Left ventricle myocardium inferior (tissue), 1 donor: ENCODE results near the gene HID1. TPM values are rescaled to one million over a fixed set of nuclear protein-coding genes. Genes with fewer than 3 reads are reported as not detected.

Experiments used
- DNase-seq: peaks from one replicate; pipeline ENCODE4 v3.0.0-alpha.2; 2020
- H3K27ac ChIP-seq: fragments of 200-600 bp; replicated peaks from 2 replicates; pipeline ENCODE4 v1.8.0; 2021
- H3K27me3 ChIP-seq: fragments of 200-600 bp; 2 replicates; pipeline ENCODE4 v1.8.0; 2021; ENCODE audit warnings: low read depth
- H3K36me3 ChIP-seq: fragments of 200-600 bp; 2 replicates; pipeline ENCODE4 v1.8.0; 2021
- H3K4me1 ChIP-seq: fragments of 200-600 bp; 2 replicates; pipeline ENCODE4 v1.8.0; 2021
- H3K4me3 ChIP-seq: fragments of 200-600 bp; 2 replicates; pipeline ENCODE4 v1.8.0; 2021; ENCODE audit warnings: mild to moderate bottlenecking, moderate library complexity
- H3K9me3 ChIP-seq: fragments of 200-600 bp; replicated peaks from 2 replicates; pipeline ENCODE4 v1.8.0; 2021
- intact Hi-C: fragments of 100-400 bp; cut with micrococcal nuclease; formaldehyde crosslinking; loops from one replicate; pipeline ENCODE4 v1.11.0; 2022
- total RNA-seq: library from RNA; stranded (reverse); fragmentation: NEBNext Ultra II Directional; extraction: Animal tissue kit (Norgen Biotek cat#: 25700); gene quantifications from one replicate; pipeline ENCODE4 v1.2.1, GENCODE V29; 2021
- TF ChIP-seq, protein P1 (sequence below): fragments of 200-600 bp; IDR thresholded peaks from 2 replicates; pipeline ENCODE4 v1.8.0; 2021; ENCODE audit warnings: antibody characterized with exemption, mild to moderate bottlenecking, borderline replicate concordance
- donor health status: DM: no; HTN: yes; CAD: no; lungs with severe emphysema.

HID1 gene
- total RNA-seq, 1 donor from 2014 or later: 7.2 TPM

- intact Hi-C loops: no loop called here
- peaks cover 19% of the 10 kb centered on the region for H3K36me3 ChIP-seq
- DNase-seq: no peak
- peaks cover 40% of the 10 kb centered on the region for H3K27me3 ChIP-seq
- no peaks in the 10 kb centered on the region for H3K9me3 ChIP-seq
- TF ChIP-seq, protein P1, sequence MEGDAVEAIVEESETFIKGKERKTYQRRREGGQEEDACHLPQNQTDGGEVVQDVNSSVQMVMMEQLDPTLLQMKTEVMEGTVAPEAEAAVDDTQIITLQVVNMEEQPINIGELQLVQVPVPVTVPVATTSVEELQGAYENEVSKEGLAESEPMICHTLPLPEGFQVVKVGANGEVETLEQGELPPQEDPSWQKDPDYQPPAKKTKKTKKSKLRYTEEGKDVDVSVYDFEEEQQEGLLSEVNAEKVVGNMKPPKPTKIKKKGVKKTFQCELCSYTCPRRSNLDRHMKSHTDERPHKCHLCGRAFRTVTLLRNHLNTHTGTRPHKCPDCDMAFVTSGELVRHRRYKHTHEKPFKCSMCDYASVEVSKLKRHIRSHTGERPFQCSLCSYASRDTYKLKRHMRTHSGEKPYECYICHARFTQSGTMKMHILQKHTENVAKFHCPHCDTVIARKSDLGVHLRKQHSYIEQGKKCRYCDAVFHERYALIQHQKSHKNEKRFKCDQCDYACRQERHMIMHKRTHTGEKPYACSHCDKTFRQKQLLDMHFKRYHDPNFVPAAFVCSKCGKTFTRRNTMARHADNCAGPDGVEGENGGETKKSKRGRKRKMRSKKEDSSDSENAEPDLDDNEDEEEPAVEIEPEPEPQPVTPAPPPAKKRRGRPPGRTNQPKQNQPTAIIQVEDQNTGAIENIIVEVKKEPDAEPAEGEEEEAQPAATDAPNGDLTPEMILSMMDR: no peak
- no peaks in the 10 kb centered on the region for H3K4me1 ChIP-seq
- H3K27ac ChIP-seq: no peak overlapping the region
- H3K4me3 ChIP-seq: no peak overlapping the region
Observed at GRCh38 chr17:74953134-74953687, 19.3 kb downstream of the HID1 start.

DNA sequence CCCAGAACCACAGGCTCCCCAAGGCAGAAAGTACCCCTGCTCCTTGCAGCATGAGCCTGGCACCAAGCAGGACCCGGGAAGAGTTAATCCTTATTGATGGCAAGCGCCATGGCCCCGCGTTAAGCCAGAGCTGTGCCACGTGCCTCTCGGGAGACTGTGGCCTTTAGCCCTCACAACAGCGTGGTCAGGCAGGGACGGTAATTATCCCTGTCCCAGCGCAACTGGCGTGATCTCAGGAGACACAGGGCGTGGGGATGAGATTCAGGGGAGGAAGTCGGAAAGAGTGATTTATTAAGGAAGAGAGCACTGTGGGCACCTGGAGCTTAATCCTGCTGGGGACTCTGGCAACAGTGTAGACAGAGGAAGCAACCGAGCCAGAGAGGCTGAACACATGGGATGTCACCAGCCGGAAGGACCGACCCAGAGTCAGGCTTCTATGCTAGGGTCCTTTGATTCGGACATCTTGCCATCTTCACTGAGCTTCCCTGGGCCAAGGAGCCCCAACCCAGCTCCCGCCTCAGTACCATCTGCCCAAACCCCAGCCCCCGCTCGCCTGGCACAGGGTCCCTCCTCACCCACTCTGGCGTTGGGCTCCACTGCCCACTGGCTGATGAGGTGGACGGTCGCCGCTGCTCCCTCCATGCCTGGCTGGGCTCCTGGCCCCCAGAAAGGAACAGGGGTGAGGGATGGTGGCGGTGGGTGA lies 20.0 kb downstream of the HID1 start:
- TF ChIP-seq, protein P1: no peak
- no peaks in the 10 kb centered on the region for H3K9me3 ChIP-seq
- peaks cover 46% of the 10 kb centered on the region for H3K27me3 ChIP-seq
- H3K36me3 ChIP-seq: peaks cover 19% of the 10 kb centered on the region
- no peak overlapping the region for H3K4me3 ChIP-seq
- DNase-seq: no peak
- intact Hi-C loops: no loop called here
- H3K4me1 ChIP-seq: no peaks in the 10 kb centered on the region
- no peak overlapping the region for H3K27ac ChIP-seq

- Histone ChIP-seq H3K9me3 (no peaks in the 10 kb centered on the region), H3K36me3 (peaks cover 18% of the 10 kb centered on the region), H3K4me3 (no peak overlapping the region), H3K4me1 (no peaks in the 10 kb centered on the region), H3K27me3 (peaks cover 51% of the 10 kb centered on the region), H3K27ac (no peak overlapping the region)
- DNase-seq: no peak
- TF ChIP-seq, protein P1: no peak
- intact Hi-C loops: no loop called here
Observed at GRCh38 chr17:74951680-74952421, 20.7 kb downstream of the HID1 start.

DNA sequence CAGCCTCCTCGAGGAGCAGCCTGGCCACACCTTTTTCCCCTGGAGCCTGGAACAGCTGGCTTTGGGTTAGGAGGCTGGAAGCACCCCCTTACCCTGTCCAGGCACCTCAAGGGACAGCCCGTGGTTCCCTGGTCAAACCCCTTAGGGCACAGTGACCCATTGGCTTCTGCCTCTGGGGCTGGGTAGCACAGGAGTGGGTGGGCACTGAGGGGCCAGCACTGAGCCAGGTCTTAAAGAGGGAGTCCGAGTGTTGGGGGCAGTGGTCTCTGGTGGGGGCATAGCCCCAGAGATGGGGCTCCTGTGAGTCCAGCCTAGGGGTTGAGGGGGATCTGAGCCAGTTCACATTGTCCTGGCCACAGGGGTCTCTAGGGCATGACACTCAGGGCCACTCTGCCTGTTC lies 21.5 kb downstream of the HID1 start:
- H3K9me3 ChIP-seq: no peaks in the 10 kb centered on the region
- TF ChIP-seq, protein P1: no peak
- peaks cover 59% of the 10 kb centered on the region for H3K27me3 ChIP-seq
- H3K27ac ChIP-seq: no peak overlapping the region
- no peaks in the 10 kb centered on the region for H3K4me1 ChIP-seq
- no peak for DNase-seq
- H3K4me3 ChIP-seq: no peak overlapping the region
- H3K36me3 ChIP-seq: peaks cover 14% of the 10 kb centered on the region
- intact Hi-C loops: no loop called here

DNA sequence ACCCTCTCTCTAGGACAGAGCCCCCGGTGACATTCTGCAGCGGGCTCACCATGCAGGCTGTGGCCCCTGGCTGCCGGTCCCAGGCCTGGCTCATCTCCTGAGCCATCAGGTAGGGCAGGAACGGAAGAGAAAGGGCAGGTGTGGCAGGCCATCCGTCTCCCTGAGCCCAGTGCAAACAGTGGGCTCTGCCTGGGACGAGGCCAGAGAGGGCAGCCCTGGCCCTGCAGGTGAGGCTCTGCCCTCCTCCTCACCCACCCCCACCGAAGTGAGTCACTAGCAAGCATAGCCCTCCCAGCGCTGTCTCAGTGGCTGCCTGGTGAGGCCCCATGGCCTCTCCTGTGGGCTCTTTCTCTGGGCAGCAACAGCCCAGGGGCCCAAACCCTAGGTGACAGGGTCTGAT lies 22.4 kb downstream of the HID1 start:
- intact Hi-C loops: no loop called here
- Histone ChIP-seq H3K9me3 (no peaks in the 10 kb centered on the region), H3K27me3 (peaks cover 66% of the 10 kb centered on the region), H3K36me3 (peaks cover 9% of the 10 kb centered on the region), H3K4me1 (no peaks in the 10 kb centered on the region), H3K27ac (no peak overlapping the region), H3K4me3 (no peak overlapping the region)
- TF ChIP-seq, protein P1: no peak
- no peak for DNase-seq
